EH (cell line): ENCODE data around the gene SF1.
"Not testable (repeated sequence)": the region's sequence is repeated elsewhere in the genome, so short reads cannot be mapped to it uniquely, and the experiment has no call there.

Source experiments
- DNase-seq: peaks from one replicate; pipeline ENCODE4 v3.0.0-alpha.2; 2015; ENCODE audit warnings: low read depth

SF1 gene

GRCh38 chr11:64778473-64779298, at the start of gene SF1:
SF1 (minus strand) TSS chr11:64778542; CDS start chr11:64778392, 150 bp downstream.
- DNase-seq: peak; percentile 100

- no peak for DNase-seq
These were observed 49.1 kb upstream of the SF1 start for GRCh38 chr11:64827451-64827839.

- DNase-seq: no peak
These were observed 48.5 kb upstream of the SF1 start for GRCh38 chr11:64826578-64827450.

GRCh38 chr11:64826062-64826461, 47.7 kb upstream of the SF1 start:
- no peak for DNase-seq

GRCh38 chr11:64823568-64824119, 45.3 kb upstream of the SF1 start:
- DNase-seq: no peak

GRCh38 chr11:64817476-64817875, 39.1 kb upstream of the SF1 start:
- no peak for DNase-seq

GRCh38 chr11:64815433-64815832, 37.1 kb upstream of the SF1 start:
- not testable (repeated sequence) for DNase-seq

GRCh38 chr11:64814712-64815187, 36.4 kb upstream of the SF1 start:
- DNase-seq: no peak

GRCh38 chr11:64813826-64814225, 35.5 kb upstream of the SF1 start:
- no peak for DNase-seq

- no peak for DNase-seq
These were observed 32.5 kb upstream of the SF1 start for GRCh38 chr11:64810891-64811272.

GRCh38 chr11:64810271-64810890, 32.0 kb upstream of the SF1 start, which contains the start of gene MEN1:
MEN1 (minus strand) TSS chr11:64810551; CDS start chr11:64810109, 442 bp downstream.
- DNase-seq: peak; percentile 96

GRCh38 chr11:64809781-64810241, 31.5 kb upstream of the SF1 start:
- DNase-seq: peak; percentile 10

- no peak for DNase-seq
These were observed 27.1 kb upstream of the SF1 start for GRCh38 chr11:64805481-64805880.

- no peak for DNase-seq
These were observed 26.2 kb upstream of the SF1 start for GRCh38 chr11:64804346-64805210.

GRCh38 chr11:64803846-64804345, 25.6 kb upstream of the SF1 start:
- no peak for DNase-seq

- peak; percentile 89 for DNase-seq
These were observed 25.0 kb upstream of the SF1 start, which contains the start of gene MAP4K2 for GRCh38 chr11:64803158-64803845. MAP4K2 (minus strand) TSS chr11:64803214; CDS start chr11:64803149, 65 bp downstream.

- no peak for DNase-seq
These were observed 24.2 kb upstream of the SF1 start for GRCh38 chr11:64802370-64803157.

GRCh38 chr11:64801561-64802369, 23.4 kb upstream of the SF1 start:
- DNase-seq: no peak
